PC-9 (cell line): ENCODE data around the gene CYP1A2. TPM values are rescaled to one million over a fixed set of nuclear protein-coding genes. Genes with fewer than 3 reads are reported as not detected.

Experiments used
- BruUV-seq: library from RNA; stranded (reverse); fragments of 400-500 nt; replicated peaks from 2 replicates; lab custom pipeline; 2021; lab: Mats Ljungman, UMichigan
- CTCF ChIA-PET: fragments of 300-600 bp; sonication (Branson Sonifier 250); formaldehyde crosslinking; loops from one replicate; lab custom pipeline; 2022; ENCODE audit warnings: antibody characterized with exemption; lab: Charles Lee
- POLR2A ChIA-PET: fragments of 300-600 bp; sonication (Branson Sonifier 250); formaldehyde crosslinking; loops from one replicate; lab custom pipeline; 2022; ENCODE audit warnings: antibody characterized with exemption; ENCODE audit not compliant: unreplicated experiment; lab: Charles Lee
- DNase-seq, 2 experiments: peaks; one replicate each; pipeline versions ENCODE4 v3.0.0 to v3.0.0-alpha.2; 2015 to 2022; ENCODE audit warnings: mixed read lengths in 1 of 2
- H2AFZ ChIP-seq: fragments of 200-600 bp; sonication (generic); 2 replicates; pipeline ENCODE4 v1.8.1; 2017; ENCODE audit warnings: antibody characterized with exemption
- H3F3A ChIP-seq: fragments of 200-600 bp; sonication (generic); 2 replicates; pipeline ENCODE4 v1.8.1; 2017; ENCODE audit warnings: antibody characterized with exemption, mild to moderate bottlenecking, low read depth; ENCODE audit not compliant: insufficient read depth
- H3K27ac ChIP-seq: fragments of 200-600 bp; sonication (generic); 2 replicates; pipeline ENCODE4 v1.6.1; 2016; ENCODE audit warnings: mixed run types
- H3K27me3 ChIP-seq: fragments of 200-600 bp; sonication (generic); 2 replicates; pipeline ENCODE4 v1.6.1; 2016; ENCODE audit warnings: low read depth, mixed run types; ENCODE audit not compliant: insufficient read depth
- H3K36me3 ChIP-seq: fragments of 200-600 bp; sonication (generic); 2 replicates; pipeline ENCODE4 v1.6.1; 2016; ENCODE audit warnings: low read depth, mixed run types
- H3K4me1 ChIP-seq: fragments of 200-600 bp; sonication (generic); replicated peaks from 2 replicates; pipeline ENCODE4 v1.6.1; 2016; ENCODE audit warnings: mixed run types; ENCODE audit not compliant: insufficient read depth
- H3K4me2 ChIP-seq: fragments of 200-600 bp; sonication (generic); 2 replicates; pipeline ENCODE4 v1.6.1; 2017; ENCODE audit warnings: mixed run types
- H3K4me3 ChIP-seq: fragments of 200-600 bp; sonication (generic); 2 replicates; pipeline ENCODE4 v1.6.1; 2016; ENCODE audit warnings: mixed run types
- H3K79me2 ChIP-seq: fragments of 200-600 bp; sonication (generic); 2 replicates; pipeline ENCODE4 v1.6.1; 2017; ENCODE audit warnings: low read depth, mixed run types
- H3K9me2 ChIP-seq: fragments of 200-600 bp; sonication (generic); 2 replicates; pipeline ENCODE4 v1.8.1; 2017; ENCODE audit warnings: mild to moderate bottlenecking; ENCODE audit not compliant: insufficient read depth
- H3K9me3 ChIP-seq: fragments of 200-600 bp; sonication (generic); 2 replicates; pipeline ENCODE4 v1.8.1; 2016; ENCODE audit warnings: low read depth; ENCODE audit not compliant: insufficient read depth
- H4K20me1 ChIP-seq: fragments of 200-600 bp; sonication (generic); 2 replicates; pipeline ENCODE4 v1.8.1; 2017; ENCODE audit not compliant: insufficient read depth
- EZH2 ChIP-seq: fragments of 200-600 bp; sonication (generic); IDR thresholded peaks from 2 replicates; pipeline ENCODE4 v1.8.0; 2017; ENCODE audit warnings: antibody characterized with exemption, low read depth
- intact Hi-C: fragments of 100-400 bp; cut with micrococcal nuclease; formaldehyde crosslinking; loops from one replicate; pipeline ENCODE4 v1.10.0; 2022; ENCODE audit not compliant: unreplicated experiment
- total RNA-seq: library from RNA; stranded (reverse); gene quantifications from 2 replicates; pipeline ENCODE4 v1.2.3, GENCODE V29; 2021
- TF ChIP-seq, protein P1 (sequence below): fragments of 200-600 bp; sonication (generic); conservative IDR thresholded peaks from 2 replicates; pipeline ENCODE4 v1.6.1; 2017; ENCODE audit warnings: mixed run types, antibody characterized with exemption, mild to moderate bottlenecking, moderate library complexity

CYP1A2 gene
- total RNA-seq, 1 experiment from 2014 or later: not detected

DNA sequence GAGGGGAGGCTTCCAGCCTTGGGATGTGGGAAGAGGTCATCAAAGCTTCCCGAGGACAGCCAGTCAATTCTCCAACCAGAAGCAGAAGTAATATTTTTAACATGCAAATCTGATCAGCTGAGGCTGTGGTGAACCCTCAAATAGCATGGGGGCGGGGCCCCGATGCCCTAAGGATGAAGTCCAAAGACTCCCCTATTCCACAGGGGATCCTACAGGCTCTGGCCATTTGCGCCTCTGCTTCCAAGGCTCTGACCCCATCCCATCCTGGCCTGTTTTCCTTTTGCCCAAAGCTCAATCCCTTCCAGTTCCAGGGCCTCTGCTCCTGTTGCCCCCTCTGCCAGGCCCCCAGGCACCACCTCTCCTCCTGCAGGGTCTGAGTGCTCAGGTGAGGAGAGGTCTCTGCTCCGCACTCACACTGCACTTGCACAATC is 26.5 kb downstream of the CYP1A2 start:
- Histone ChIP-seq H3K4me2 (no peak overlapping the region), H3K9me3 (no peaks in the 10 kb centered on the region), H3F3A (peaks cover 7% of the 10 kb centered on the region; the same call in 1 of the 2 replicates), H3K79me2 (no peaks in the 10 kb centered on the region), H3K27ac (no peak overlapping the region), H4K20me1 (no peaks in the 10 kb centered on the region), H3K4me3 (no peak overlapping the region), H3K4me1 (peaks cover 11% of the 10 kb centered on the region), H3K9me2 (no peaks in the 10 kb centered on the region), H3K36me3 (no peaks in the 10 kb centered on the region), H3K27me3 (no peaks in the 10 kb centered on the region), H2AFZ (no peak overlapping the region)
- ChIA-PET CTCF (no interaction called here), POLR2A (no interaction called here)
- DNase-seq: no peak
- TF ChIP-seq, protein P1, sequence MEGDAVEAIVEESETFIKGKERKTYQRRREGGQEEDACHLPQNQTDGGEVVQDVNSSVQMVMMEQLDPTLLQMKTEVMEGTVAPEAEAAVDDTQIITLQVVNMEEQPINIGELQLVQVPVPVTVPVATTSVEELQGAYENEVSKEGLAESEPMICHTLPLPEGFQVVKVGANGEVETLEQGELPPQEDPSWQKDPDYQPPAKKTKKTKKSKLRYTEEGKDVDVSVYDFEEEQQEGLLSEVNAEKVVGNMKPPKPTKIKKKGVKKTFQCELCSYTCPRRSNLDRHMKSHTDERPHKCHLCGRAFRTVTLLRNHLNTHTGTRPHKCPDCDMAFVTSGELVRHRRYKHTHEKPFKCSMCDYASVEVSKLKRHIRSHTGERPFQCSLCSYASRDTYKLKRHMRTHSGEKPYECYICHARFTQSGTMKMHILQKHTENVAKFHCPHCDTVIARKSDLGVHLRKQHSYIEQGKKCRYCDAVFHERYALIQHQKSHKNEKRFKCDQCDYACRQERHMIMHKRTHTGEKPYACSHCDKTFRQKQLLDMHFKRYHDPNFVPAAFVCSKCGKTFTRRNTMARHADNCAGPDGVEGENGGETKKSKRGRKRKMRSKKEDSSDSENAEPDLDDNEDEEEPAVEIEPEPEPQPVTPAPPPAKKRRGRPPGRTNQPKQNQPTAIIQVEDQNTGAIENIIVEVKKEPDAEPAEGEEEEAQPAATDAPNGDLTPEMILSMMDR: no peak
- no peak for TF ChIP-seq EZH2
- intact Hi-C loops: no loop called here
- BruUV-seq: no TSS peak

DNA sequence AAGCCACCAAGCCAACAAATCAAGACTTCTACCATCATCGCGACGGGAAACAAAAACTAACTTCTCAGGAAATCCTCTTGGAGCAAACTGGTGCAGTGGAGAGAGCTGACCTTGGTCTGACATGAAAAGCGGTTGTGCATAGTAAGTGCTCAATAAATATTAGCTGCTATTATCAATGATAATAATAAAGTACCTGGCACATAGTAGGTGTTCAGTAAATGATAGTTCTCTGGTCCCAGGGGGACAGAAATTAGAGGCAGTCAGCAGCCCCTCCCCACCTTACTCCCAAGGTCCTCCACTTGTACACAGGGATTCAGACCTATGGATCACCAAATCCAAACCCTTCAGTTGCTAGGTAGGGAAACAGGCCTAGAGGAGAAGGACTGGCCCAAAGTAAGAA is 27.2 kb downstream of the CYP1A2 start:
- Histone ChIP-seq H4K20me1 (no peaks in the 10 kb centered on the region), H3K9me2 (no peaks in the 10 kb centered on the region), H3F3A (peaks cover 7% of the 10 kb centered on the region; the same call in 1 of the 2 replicates), H3K27me3 (no peaks in the 10 kb centered on the region), H3K9me3 (no peaks in the 10 kb centered on the region), H3K4me3 (no peak overlapping the region), H3K36me3 (no peaks in the 10 kb centered on the region), H3K4me1 (peaks cover 11% of the 10 kb centered on the region), H3K79me2 (no peaks in the 10 kb centered on the region), H2AFZ (no peak overlapping the region), H3K4me2 (no peak overlapping the region), H3K27ac (no peak overlapping the region)
- no peak for DNase-seq
- BruUV-seq: no TSS peak
- ChIA-PET POLR2A (no interaction called here), CTCF (no interaction called here)
- intact Hi-C loops: no loop called here
- TF ChIP-seq, protein P1: no peak

DNA sequence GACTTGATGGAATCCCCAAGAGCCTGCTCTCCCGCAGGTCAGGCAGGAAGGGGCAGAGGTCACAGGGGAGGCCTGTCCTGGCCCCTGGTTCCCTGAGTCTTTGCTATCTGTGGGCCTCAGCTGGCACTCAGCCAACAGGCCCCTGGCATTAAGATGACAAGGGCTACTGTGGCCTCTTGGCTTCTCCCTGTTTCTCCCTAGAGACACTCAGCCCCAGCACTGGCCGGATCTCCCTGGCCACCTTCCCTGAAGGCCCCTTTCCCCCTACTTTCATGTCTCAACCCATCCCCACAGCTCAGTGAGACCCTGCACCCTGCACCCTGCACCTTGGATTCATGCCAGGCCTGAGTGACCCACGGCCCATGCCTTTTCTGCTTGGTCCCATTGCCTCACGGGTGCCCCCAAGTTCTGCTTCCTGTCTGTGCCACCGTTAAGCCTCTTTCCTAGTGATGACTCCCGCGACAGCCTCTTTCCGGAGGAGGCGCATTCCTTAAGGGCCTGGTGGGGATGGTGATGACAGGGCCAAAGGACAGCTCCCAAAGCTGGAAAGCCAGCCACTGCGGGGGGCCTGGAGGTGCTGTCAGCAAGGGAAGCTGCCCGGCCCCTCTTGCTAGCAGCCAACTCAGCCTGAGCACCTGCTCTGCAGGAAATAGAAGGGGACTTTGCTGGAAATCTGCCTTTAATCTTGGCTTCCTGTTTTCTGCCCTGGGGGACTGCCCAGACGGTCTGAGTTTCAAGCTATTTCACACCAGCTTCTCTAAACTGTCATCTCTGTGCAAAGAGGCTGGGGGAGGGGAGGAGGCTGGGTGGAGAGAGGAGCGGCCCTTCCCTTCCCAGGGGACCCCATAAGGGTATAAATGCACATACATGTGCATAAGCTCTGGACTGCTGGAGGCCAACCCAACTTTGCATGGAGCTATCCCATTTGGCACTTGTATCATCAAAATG is 28.4 kb downstream of the CYP1A2 start:
- Histone ChIP-seq H3K4me1 (peaks cover 17% of the 10 kb centered on the region), H3K27me3 (no peaks in the 10 kb centered on the region), H3K4me3 (no peak overlapping the region), H3K9me2 (no peaks in the 10 kb centered on the region), H3F3A (peaks cover 7% of the 10 kb centered on the region; the same call in 1 of the 2 replicates), H3K79me2 (no peaks in the 10 kb centered on the region), H4K20me1 (no peaks in the 10 kb centered on the region), H2AFZ (no peak overlapping the region), H3K9me3 (no peaks in the 10 kb centered on the region), H3K27ac (no peak overlapping the region), H3K36me3 (no peaks in the 10 kb centered on the region), H3K4me2 (no peak overlapping the region)
- TF ChIP-seq, protein P1: no peak
- TF ChIP-seq EZH2: no peak
- no TSS peak for BruUV-seq
- POLR2A ChIA-PET: interaction anchor here (0.6 to 0.7 kb wide), 2 partner anchors 10 to 1000 kb away, joined by 4 to 7 read pairs; no protein-coding TSS in a partner anchor
- DNase-seq: no peak
- intact Hi-C loops: no loop called here
- CTCF ChIA-PET: interaction anchor here (0.6 to 1.4 kb wide), 3 partner anchors 10 to 329 kb away, joined by 3 read pairs; no protein-coding TSS in a partner anchor
